GM10248 (cell line): Measurements from ENCODE around the gene CSH2.

ENCODE experiments used
- CTCF ChIA-PET: fragments of 300-600 bp; sonication (Branson Sonifier 250); formaldehyde crosslinking; extraction: SDS; loops from one replicate; lab custom pipeline; 2021; ENCODE audit warnings: antibody characterized with exemption; lab: Yijun Ruan, JAX
- POLR2A ChIA-PET: fragments of 350-650 bp; sonication (Branson Sonifier 250); formaldehyde crosslinking; extraction: SDS; loops from one replicate; lab custom pipeline; 2020; ENCODE audit warnings: antibody characterized with exemption; lab: Yijun Ruan, JAX
- DNase-seq: peaks from one replicate; pipeline ENCODE4 v3.0.0; 2012; ENCODE audit errors: extremely low spot score
- CTCF ChIP-seq: IDR thresholded peaks from 2 replicates; pipeline ENCODE4 v1.5.1; 2012; ENCODE audit warnings: mild to moderate bottlenecking, low read depth; ENCODE audit errors: extremely low read depth, missing control alignments, control extremely low read depth

The CSH2 gene

GRCh38 chr17:63823659-63824331 is 49.7 kb downstream of the CSH2 start:
- CTCF ChIA-PET = interaction anchor here (0.9 to 2.8 kb wide), 2 partner anchors 10 to 18 kb away, joined by 3 to 15 read pairs; no protein-coding TSS in a partner anchor
- POLR2A ChIA-PET = interaction anchor here (0.7 kb wide), 1 partner anchor 47 kb away, joined by 3 read pairs; no protein-coding TSS in a partner anchor

GRCh38 chr17:63822537-63822936 is 50.9 kb downstream of the CSH2 start:
- TF ChIP-seq CTCF = no peak
- ChIA-PET CTCF (no interaction called here), POLR2A (no interaction called here)
- DNase-seq = no peak

More at GRCh38 chr17:63823659-63824331, 49.7 kb downstream of the CSH2 start:
- TF ChIP-seq CTCF = no peak
- no peak for DNase-seq
